ENCODE measurements around the gene RBP4. TPM values are rescaled to one million over a fixed set of nuclear protein-coding genes. Genes with fewer than 3 reads are reported as not detected.

RBP4 gene
- not detected for total RNA-seq (2013)
- polyA plus RNA-seq (under 1 TPM in 2 of 3 donors, not detected in 1; 0.25 to 0.64 TPM), polyA minus RNA-seq (not detected in 2 replicates), total RNA-seq (0 to 0.30 (median 0.12) reads per million in 11 experiments)

DNA sequence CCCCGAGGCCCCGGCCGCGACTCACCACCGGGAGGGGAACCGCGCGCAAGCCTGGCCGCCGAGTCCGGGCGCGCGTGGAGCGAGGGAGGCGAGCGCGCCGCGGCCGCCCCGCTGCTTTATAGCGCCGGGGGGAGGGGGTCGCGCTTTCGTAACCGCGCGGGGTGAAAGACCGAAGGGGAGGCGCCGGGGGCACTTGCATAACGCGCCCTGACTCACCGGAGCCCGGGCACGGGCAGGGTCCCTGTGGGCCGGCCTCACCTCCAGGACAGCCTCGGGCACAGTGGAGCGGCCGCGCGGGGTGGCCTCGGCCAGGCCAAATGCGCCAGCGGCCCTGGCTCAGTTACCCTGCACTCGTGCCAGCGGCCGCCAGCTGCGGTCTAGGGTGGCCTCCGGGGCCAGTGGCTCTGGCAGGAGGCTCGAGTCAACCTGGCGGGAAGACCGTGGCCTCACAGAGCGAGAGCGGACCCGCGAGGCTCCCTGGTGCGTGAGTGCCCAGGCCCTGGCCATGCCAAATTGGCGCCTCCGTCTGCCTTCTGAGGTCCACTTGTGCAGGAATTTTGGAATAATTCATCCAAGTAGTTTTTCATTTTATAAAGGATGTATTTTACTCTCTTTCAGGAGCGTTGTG is at the start of gene RBP4:
Gene RBP4, minus strand, starts transcription at position 90 of the 628 bp plus-strand sequence. CDS start 207 bp downstream, outside the sequence.
- TF ChIP-seq CTCF (IDR thresholded peaks at IDR 0.05) = no peak
- intact Hi-C loops (cut with micrococcal nuclease) = no loop called here
- Histone ChIP-seq H3K4me2 (replicated peaks; ENCODE audit: extremely low read depth, low read length, poor library complexity, severe bottlenecking) (peak within 1 kb of the TSS; percentile 72), H3K4me3 (replicated peaks in 1 of 3; ENCODE audit: low read depth in 2 of 3, low read length in 3 of 3) (peak within 1 kb of the TSS in 1 of 3 experiments; percentile 69), H3K27ac (ENCODE audit: low read depth in 1 of 2, low read length in 2 of 2) (no peak within 1 kb of the TSS), H2AFZ (ENCODE audit: insufficient read depth, low read depth, low read length, poor library complexity, severe bottlenecking) (peak within 1 kb of the TSS; percentile 31), H4K20me1 (ENCODE audit: insufficient read depth, low read length) (no peaks in the 10 kb centered on the region), H3K9ac (ENCODE audit: insufficient read depth, low read length, poor library complexity, severe bottlenecking) (no peak within 1 kb of the TSS), H3K36me3 (replicated peaks in 1 of 2; ENCODE audit: control insufficient read depth in 1 of 2, insufficient read depth in 2 of 2, low read length in 2 of 2) (no peaks in the 10 kb centered on the region), H3K9me3 (replicated peaks in 1 of 2; ENCODE audit: control insufficient read depth in 1 of 2, insufficient read depth in 1 of 2, low read length in 2 of 2) (peaks cover 0 to 10% of the 10 kb centered on the region in 2 donors), H3K4me1 (ENCODE audit: control insufficient read depth in 1 of 2, insufficient read depth in 2 of 2, low read length in 2 of 2) (peaks cover 7 to 19% of the 10 kb centered on the region in 2 donors), H3K79me2 (ENCODE audit: insufficient read depth, low read length) (no peaks in the 10 kb centered on the region), H3K27me3 (ENCODE audit: control insufficient read depth in 2 of 2, insufficient read depth in 2 of 2, low read length in 2 of 2) (peaks cover 30 to 55% of the 10 kb centered on the region in 2 donors)
- Mint-ChIP-seq H3K27me3 (ENCODE audit: low read depth in 3 of 3) (peaks cover 54 to 63% (median 56%) of the 10 kb centered on the region in 3 donors), H3K9me3 (peaks cover 0 to 6% (median 0%) of the 10 kb centered on the region in 7 donors), H3K36me3 (peaks cover 0 to 5% of the 10 kb centered on the region in 2 donors), H3K4me1 (peaks cover 10% of the 10 kb centered on the region), H3K27ac (no peak within 1 kb of the TSS), H3K4me3 (peak within 1 kb of the TSS; percentile 66 to 84)
- DNase-seq = peak in 1 of 3 donors; percentile 29
- under 1% methylated on average over 58 of the region's 63 CpGs for WGBS (ENCODE audit: insufficient coverage)

DNA sequence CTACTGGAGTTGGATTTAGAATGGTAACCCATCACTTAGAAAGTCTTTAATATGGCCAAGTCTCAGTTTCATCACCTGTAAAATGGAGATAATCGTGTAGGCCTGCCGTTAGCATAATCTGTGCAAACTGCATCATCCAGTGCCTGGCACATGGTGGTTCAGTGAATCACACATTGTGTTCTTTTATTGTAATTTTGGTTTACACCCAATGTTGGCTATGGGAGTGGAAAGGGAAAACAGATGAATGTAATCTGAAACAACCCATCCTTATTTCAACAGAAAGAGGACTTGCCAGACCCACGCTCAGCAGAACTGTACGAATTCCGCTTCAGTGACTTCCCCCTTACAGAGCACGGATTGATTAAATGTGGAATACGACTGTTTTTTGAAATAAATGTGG is 38.8 kb upstream of the RBP4 start:
- no peak for TF ChIP-seq CTCF (IDR thresholded peaks at IDR 0.05)
- no peaks in the 10 kb centered on the region for H3K9me3 ChIP-seq (replicated peaks in 1 of 2; ENCODE audit: control insufficient read depth in 1 of 2, insufficient read depth in 1 of 2, low read length in 2 of 2)
- DNase-seq = no peak
- H3K36me3 ChIP-seq (replicated peaks in 1 of 2; ENCODE audit: control insufficient read depth in 1 of 2, insufficient read depth in 2 of 2, low read length in 2 of 2) = no peaks in the 10 kb centered on the region
- Mint-ChIP-seq H3K4me1 (no peaks in the 10 kb centered on the region), H3K27ac (no peak overlapping the region), H3K9me3 (peaks cover 0 to 7% (median 0%) of the 10 kb centered on the region in 7 donors), H3K4me3 (no peak overlapping the region), H3K27me3 (ENCODE audit: low read depth in 3 of 3) (peaks cover 2 to 15% (median 2%) of the 10 kb centered on the region in 3 donors), H3K36me3 (no peaks in the 10 kb centered on the region)
- no peak overlapping the region for H2AFZ ChIP-seq (ENCODE audit: insufficient read depth, low read depth, low read length, poor library complexity, severe bottlenecking)
- H3K27me3 ChIP-seq (ENCODE audit: control insufficient read depth in 2 of 2, insufficient read depth in 2 of 2, low read length in 2 of 2) = no peaks in the 10 kb centered on the region
- no peak overlapping the region for H3K4me2 ChIP-seq (replicated peaks; ENCODE audit: extremely low read depth, low read length, poor library complexity, severe bottlenecking)
- no peaks in the 10 kb centered on the region for H4K20me1 ChIP-seq (ENCODE audit: insufficient read depth, low read length)
- no peaks in the 10 kb centered on the region for H3K79me2 ChIP-seq (ENCODE audit: insufficient read depth, low read length)
- H3K4me1 ChIP-seq (ENCODE audit: control insufficient read depth in 1 of 2, insufficient read depth in 2 of 2, low read length in 2 of 2) = no peaks in the 10 kb centered on the region
- intact Hi-C loops (cut with micrococcal nuclease) = no loop called here
- H3K27ac ChIP-seq (ENCODE audit: low read depth in 1 of 2, low read length in 2 of 2) = no peak overlapping the region
- H3K4me3 ChIP-seq (replicated peaks in 1 of 3; ENCODE audit: low read depth in 2 of 3, low read length in 3 of 3) = no peak overlapping the region
- WGBS (ENCODE audit: insufficient coverage) = 100% methylated on average over 3 of the region's 7 CpGs
- H3K9ac ChIP-seq (ENCODE audit: insufficient read depth, low read length, poor library complexity, severe bottlenecking) = no peak overlapping the region
